CD4-positive, alpha-beta memory T cell (primary cell): ENCODE results near the gene APBB2. TPM values are rescaled to one million over a fixed set of nuclear protein-coding genes. Genes with fewer than 3 reads are reported as not detected.

Source experiments
- polyA plus RNA-seq, 2 donors: library from polyadenylated mRNA; unstranded; fragments of 300-500 nt; fragmentation: Illumina TruSeq; gene quantifications; one replicate each; pipeline ENCODE4 v1.2.3, GENCODE V29; 2021
- total RNA-seq, 2 experiments: library from RNA; stranded (reverse); gene quantifications; one replicate each; pipeline ENCODE4 v1.2.3, GENCODE V29; 2021

APBB2 gene
- total and polyA plus RNA-seq, 4 experiments from 2014 or later = 0.50 to 0.58 TPM; not detected in 2

Other genes starting within 250 kb of the APBB2 start
- under 1 TPM in 1 of 2 experiments, not detected in 1; 0.41 TPM for gene UCHL1, start 42.4 kb upstream of the APBB2 start, total RNA-seq
- not detected for gene UCHL1, start 42.4 kb upstream of the APBB2 start, polyA plus RNA-seq